Left hindlimb (tissue), 1 donor: Measurements from ENCODE around the gene ITGAE.
A peak's percentile ranks its signal among the peaks of the same experiment; 100 is the strongest.

Source experiments
- DNase-seq: peaks from one replicate; pipeline ENCODE4 v3.0.0-alpha.2; 2018

Gene ITGAE

GRCh38 chr17:3692346-3692745, 108.6 kb downstream of the ITGAE start:
- no peak for DNase-seq

GRCh38 chr17:3691617-3692067, 109.3 kb downstream of the ITGAE start:
- DNase-seq: no peak

- no peak for DNase-seq
These were observed 110.8 kb downstream of the ITGAE start for GRCh38 chr17:3690094-3690715.

- no peak for DNase-seq
These were observed 111.5 kb downstream of the ITGAE start for GRCh38 chr17:3689262-3690093.

- no peak for DNase-seq
These were observed 112.1 kb downstream of the ITGAE start for GRCh38 chr17:3688852-3689261.

- no peak for DNase-seq
These were observed 112.9 kb downstream of the ITGAE start for GRCh38 chr17:3688027-3688553.

GRCh38 chr17:3685174-3685573, 115.8 kb downstream of the ITGAE start:
- no peak for DNase-seq

GRCh38 chr17:3683054-3683511, 117.9 kb downstream of the ITGAE start:
- DNase-seq: no peak

GRCh38 chr17:3682033-3682432, 119.0 kb downstream of the ITGAE start:
- DNase-seq: no peak

- DNase-seq: no peak
These were observed 119.4 kb downstream of the ITGAE start for GRCh38 chr17:3681565-3681964.

GRCh38 chr17:3681057-3681456, 119.9 kb downstream of the ITGAE start:
- DNase-seq: no peak

- no peak for DNase-seq
These were observed 121.4 kb downstream of the ITGAE start for GRCh38 chr17:3679531-3680126.

GRCh38 chr17:3678821-3679530, 122.0 kb downstream of the ITGAE start:
- DNase-seq: no peak

- DNase-seq: no peak
These were observed 122.7 kb downstream of the ITGAE start for GRCh38 chr17:3678095-3678820.

GRCh38 chr17:3675886-3676285, 125.1 kb downstream of the ITGAE start:
- no peak for DNase-seq

- DNase-seq: no peak
These were observed 128.4 kb downstream of the ITGAE start for GRCh38 chr17:3672571-3672970.

GRCh38 chr17:3669548-3669947, 131.4 kb downstream of the ITGAE start:
- DNase-seq: no peak

GRCh38 chr17:3669085-3669347, 132.0 kb downstream of the ITGAE start:
- no peak for DNase-seq

GRCh38 chr17:3668279-3669084, 132.5 kb downstream of the ITGAE start, which contains the start of the genes EMC6 and TAX1BP3:
Gene EMC6, plus strand, starts transcription at chr17:3668812. Its CDS starts 335 bp downstream, at chr17:3669147.
Gene TAX1BP3, minus strand, starts transcription at chr17:3668578. Its CDS starts 52 bp downstream, at chr17:3668526.
- DNase-seq: peak; percentile 99

GRCh38 chr17:3667366-3668278, 133.4 kb downstream of the ITGAE start:
- peak; percentile 96 for DNase-seq
